Body of pancreas (tissue), 4 donors: ENCODE measurements around the gene KIF19. TPM values are rescaled to one million over a fixed set of nuclear protein-coding genes. Genes with fewer than 3 reads are reported as not detected.

Experiments used
- ATAC-seq: fragments of 150-250 bp; one replicate; pipeline ENCODE4 v1.9.1; 2016
- DNase-seq, 4 donors: peaks; one replicate each; pipeline ENCODE4 v3.0.0-alpha.2; 2019
- H3K27ac ChIP-seq, 4 donors: fragments of 200-600 bp; sonication (generic); 1 replicate in 3 of 4; 2 replicates in 1 of 4; pipeline versions ENCODE4 v1.5.1 to v1.6.1; 2016 to 2019; ENCODE audit warnings: mild to moderate bottlenecking in 1 of 4, mixed read lengths in 1 of 4, moderate library complexity in 1 of 4
- H3K27me3 ChIP-seq, 2 donors: fragments of 200-600 bp; sonication (generic); one replicate each; pipeline ENCODE4 v1.6.0; 2016; ENCODE audit warnings: mild to moderate bottlenecking in 1 of 2
- H3K36me3 ChIP-seq, 2 donors: fragments of 200-600 bp; sonication (generic); replicated peaks in 1 of 2; 2 replicates each; pipeline ENCODE4 v1.5.1; 2016; ENCODE audit warnings: low read depth in 2 of 2; ENCODE audit not compliant: insufficient read depth in 1 of 2
- H3K4me1 ChIP-seq: fragments of 200-600 bp; sonication (generic); one replicate; pipeline ENCODE4 v1.6.0; 2016
- H3K4me3 ChIP-seq, 2 donors: fragments of 200-600 bp; sonication (generic); 1 replicate in 1 of 2; 2 replicates in 1 of 2; pipeline ENCODE4 v1.5.1; 2016 to 2019
- H3K9me3 ChIP-seq, 3 donors: fragments of 200-600 bp; sonication (generic); 1 replicate in 2 of 3; 2 replicates in 1 of 3; pipeline ENCODE4 v1.5.1; 2016
- CTCF ChIP-seq, 7 experiments: fragments of 450-650 bp in 4 of 7; fragments of 200-600 bp in 3 of 7; sonication (generic) in 3 of 7; IDR thresholded peaks; one replicate each; pipeline ENCODE4 v1.5.1; 2016 to 2019; ENCODE audit warnings: antibody characterized with exemption in 7 of 7
- POLR2A ChIP-seq, 3 donors: fragments of 450-650 bp; IDR thresholded peaks; one replicate each; pipeline ENCODE4 v1.6.1; 2016; ENCODE audit warnings: antibody characterized with exemption in 3 of 3, mild to moderate bottlenecking in 2 of 3
- WGBS, 2 donors: methylation state at CpG; one replicate each; pipeline ENCODE4 v1.1.5; 2017; 5-methylcytosine and 5-hydroxymethylcytosine counted together
- intact Hi-C: fragments of 100-400 bp; cut with DNase I; formaldehyde crosslinking; loops from one replicate; pipeline ENCODE4 v1.15.1; 2023
- total RNA-seq, 2 donors: library from RNA; depleted of rRNA; stranded (reverse); fragments of >200 nt; gene quantifications; one replicate each; pipeline ENCODE4 v1.1.0, GENCODE V29; 2016

Gene KIF19
- total RNA-seq, 2 donors from 2014 or later: 2.3 to 3.3 TPM

GRCh38 chr17:74299226-74300009 lies 26.6 kb upstream of the KIF19 start:
- WGBS, 2 donors: 41 to 80% methylated on average over 5 to 11 of the region's 11 CpGs
- no peaks in the 10 kb centered on the region for H3K36me3 ChIP-seq
- no peaks in the 10 kb centered on the region for H3K9me3 ChIP-seq
- peaks cover 8% of the 10 kb centered on the region for H3K4me1 ChIP-seq
- no peak for TF ChIP-seq POLR2A (IDR thresholded peaks at IDR 0.05)
- TF ChIP-seq CTCF (IDR thresholded peaks at IDR 0.05): no peak
- no peak overlapping the region for H3K27ac ChIP-seq
- H3K27me3 ChIP-seq: no peaks in the 10 kb centered on the region
- DNase-seq: no peak
- intact Hi-C loops: no loop called here
- no peak overlapping the region for H3K4me3 ChIP-seq
- ATAC-seq: no peak

- no peak overlapping the region for H3K4me3 ChIP-seq
- no peaks in the 10 kb centered on the region for H3K36me3 ChIP-seq
- no peak for ATAC-seq
- no peak overlapping the region for H3K27ac ChIP-seq
- H3K4me1 ChIP-seq: no peaks in the 10 kb centered on the region
- no peaks in the 10 kb centered on the region for H3K27me3 ChIP-seq
- H3K9me3 ChIP-seq: no peaks in the 10 kb centered on the region
- no peak for DNase-seq
- intact Hi-C loops: no loop called here
- WGBS, 2 donors: 72 to 83% methylated on average over 8 of the region's 8 CpGs
- TF ChIP-seq POLR2A (IDR thresholded peaks at IDR 0.05) (no peak), CTCF (IDR thresholded peaks at IDR 0.05) (no peak)
Observed at GRCh38 chr17:74303305-74303704, 22.7 kb upstream of the KIF19 start.

- Histone ChIP-seq H3K9me3 (no peaks in the 10 kb centered on the region), H3K4me1 (no peaks in the 10 kb centered on the region), H3K36me3 (no peaks in the 10 kb centered on the region), H3K27me3 (no peaks in the 10 kb centered on the region), H3K4me3 (no peak overlapping the region), H3K27ac (no peak overlapping the region)
- no peak for ATAC-seq
- TF ChIP-seq POLR2A (IDR thresholded peaks at IDR 0.05) (no peak), CTCF (IDR thresholded peaks at IDR 0.05) (no peak)
- 46 to 66% methylated on average over 2 to 5 of the region's 5 CpGs for WGBS, 2 donors
- DNase-seq: no peak
- intact Hi-C loops: no loop called here
Observed at GRCh38 chr17:74304184-74304583, 21.8 kb upstream of the KIF19 start.

GRCh38 chr17:74305865-74306654 lies 20.0 kb upstream of the KIF19 start:
- H3K27me3 ChIP-seq: no peaks in the 10 kb centered on the region
- H3K4me1 ChIP-seq: no peaks in the 10 kb centered on the region
- DNase-seq: no peak
- no peak for ATAC-seq
- TF ChIP-seq POLR2A (IDR thresholded peaks at IDR 0.05) (no peak), CTCF (IDR thresholded peaks at IDR 0.05) (no peak)
- H3K4me3 ChIP-seq: no peak overlapping the region
- intact Hi-C loops: no loop called here
- H3K27ac ChIP-seq: no peak overlapping the region
- no peaks in the 10 kb centered on the region for H3K36me3 ChIP-seq
- no peaks in the 10 kb centered on the region for H3K9me3 ChIP-seq
- 52 to 67% methylated on average over 10 of the region's 10 CpGs for WGBS, 2 donors
